Liver (tissue), 3 donors: ENCODE measurements around the gene JAG2.

Source experiments
- GABPA ChIP-seq, 2 donors: IDR thresholded peaks in 1 of 2; conservative IDR thresholded peaks in 1 of 2; 2 replicates each; pipeline ENCODE4 v1.6.1; 2016; ENCODE audit warnings: antibody characterized with exemption in 2 of 2, mild to moderate bottlenecking in 1 of 2, moderate library complexity in 1 of 2
- HNF4A ChIP-seq, 2 donors: conservative IDR thresholded peaks; 2 replicates each; pipeline ENCODE4 v1.6.1; 2016; ENCODE audit warnings: antibody characterized with exemption in 2 of 2, mild to moderate bottlenecking in 2 of 2
- JUND ChIP-seq, 2 donors: IDR thresholded peaks; 2 replicates each; pipeline ENCODE4 v1.6.1; 2016; ENCODE audit warnings: antibody characterized with exemption in 2 of 2
- TAF1 ChIP-seq: conservative IDR thresholded peaks from 2 replicates; pipeline ENCODE4 v1.6.1; 2016; ENCODE audit warnings: antibody characterized with exemption, mild to moderate bottlenecking
- TF ChIP-seq, protein P1 (sequence below): fragments of 150-350 bp; IDR thresholded peaks from 2 replicates; pipeline ENCODE4 v1.5.1; 2017; ENCODE audit warnings: improper control_type of control experiment, low read depth, low read length; ENCODE audit not compliant: missing input control
- TF ChIP-seq, protein P2 (sequence below): IDR thresholded peaks from 2 replicates; pipeline ENCODE4 v1.6.1; 2016; ENCODE audit warnings: antibody characterized with exemption
- TF ChIP-seq, protein P3 (sequence below): IDR thresholded peaks from 2 replicates; pipeline ENCODE4 v1.6.1; 2016; ENCODE audit warnings: antibody characterized with exemption, mild to moderate bottlenecking
- donor health status: healthy.
- donor health status: healthy.

DNA sequence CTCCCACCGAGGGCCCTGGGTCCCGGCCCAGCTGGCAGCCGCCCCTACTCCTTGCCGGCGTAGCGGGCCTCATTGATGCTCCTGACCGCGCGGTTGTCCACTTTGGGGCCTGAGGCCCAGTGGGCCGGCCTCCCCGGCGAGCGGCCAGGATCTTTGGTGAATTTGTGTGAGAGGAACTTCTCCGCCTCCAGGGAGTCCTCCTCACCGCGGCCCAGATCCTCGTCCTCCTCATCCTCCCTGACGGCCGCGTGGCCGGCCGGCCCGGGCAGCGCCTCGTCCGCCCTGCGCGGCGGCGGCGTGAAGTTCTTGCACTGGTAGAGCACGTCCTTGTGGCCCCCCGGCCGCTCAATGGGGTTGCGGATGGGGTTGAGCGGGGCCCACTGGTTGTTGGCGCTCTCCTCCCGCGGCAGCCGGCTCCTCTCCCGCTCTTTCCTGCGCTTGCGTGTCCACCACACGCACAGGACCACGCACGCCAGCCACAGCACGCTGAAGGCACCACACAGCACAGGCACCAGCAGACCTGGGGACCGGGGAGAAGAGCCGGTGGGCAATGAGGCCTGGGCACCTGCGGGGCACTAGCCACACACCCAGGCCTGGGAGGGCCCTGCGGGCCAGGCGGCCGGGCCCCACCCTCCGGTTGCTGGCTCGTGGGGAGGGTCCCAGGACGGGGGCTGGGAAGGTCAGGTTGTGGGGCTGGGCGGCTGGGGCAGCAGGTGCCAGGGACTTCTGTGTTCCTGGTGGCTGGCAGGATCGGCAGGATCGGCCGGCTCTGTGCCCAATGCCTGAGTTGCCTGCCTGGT is 25.7 kb downstream of the JAG2 start:
- TF ChIP-seq, protein P1, sequence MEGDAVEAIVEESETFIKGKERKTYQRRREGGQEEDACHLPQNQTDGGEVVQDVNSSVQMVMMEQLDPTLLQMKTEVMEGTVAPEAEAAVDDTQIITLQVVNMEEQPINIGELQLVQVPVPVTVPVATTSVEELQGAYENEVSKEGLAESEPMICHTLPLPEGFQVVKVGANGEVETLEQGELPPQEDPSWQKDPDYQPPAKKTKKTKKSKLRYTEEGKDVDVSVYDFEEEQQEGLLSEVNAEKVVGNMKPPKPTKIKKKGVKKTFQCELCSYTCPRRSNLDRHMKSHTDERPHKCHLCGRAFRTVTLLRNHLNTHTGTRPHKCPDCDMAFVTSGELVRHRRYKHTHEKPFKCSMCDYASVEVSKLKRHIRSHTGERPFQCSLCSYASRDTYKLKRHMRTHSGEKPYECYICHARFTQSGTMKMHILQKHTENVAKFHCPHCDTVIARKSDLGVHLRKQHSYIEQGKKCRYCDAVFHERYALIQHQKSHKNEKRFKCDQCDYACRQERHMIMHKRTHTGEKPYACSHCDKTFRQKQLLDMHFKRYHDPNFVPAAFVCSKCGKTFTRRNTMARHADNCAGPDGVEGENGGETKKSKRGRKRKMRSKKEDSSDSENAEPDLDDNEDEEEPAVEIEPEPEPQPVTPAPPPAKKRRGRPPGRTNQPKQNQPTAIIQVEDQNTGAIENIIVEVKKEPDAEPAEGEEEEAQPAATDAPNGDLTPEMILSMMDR, result no peak
- no peak for TF ChIP-seq GABPA (IDR thresholded peaks at IDR 0.05 in 1 of 2, conservative IDR thresholded peaks at IDR 0.05 in 1 of 2)
- TF ChIP-seq, protein P2, sequence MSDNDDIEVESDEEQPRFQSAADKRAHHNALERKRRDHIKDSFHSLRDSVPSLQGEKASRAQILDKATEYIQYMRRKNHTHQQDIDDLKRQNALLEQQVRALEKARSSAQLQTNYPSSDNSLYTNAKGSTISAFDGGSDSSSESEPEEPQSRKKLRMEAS, result no peak
- TF ChIP-seq HNF4A (conservative IDR thresholded peaks at IDR 0.05), result no peak
- TF ChIP-seq, protein P3, sequence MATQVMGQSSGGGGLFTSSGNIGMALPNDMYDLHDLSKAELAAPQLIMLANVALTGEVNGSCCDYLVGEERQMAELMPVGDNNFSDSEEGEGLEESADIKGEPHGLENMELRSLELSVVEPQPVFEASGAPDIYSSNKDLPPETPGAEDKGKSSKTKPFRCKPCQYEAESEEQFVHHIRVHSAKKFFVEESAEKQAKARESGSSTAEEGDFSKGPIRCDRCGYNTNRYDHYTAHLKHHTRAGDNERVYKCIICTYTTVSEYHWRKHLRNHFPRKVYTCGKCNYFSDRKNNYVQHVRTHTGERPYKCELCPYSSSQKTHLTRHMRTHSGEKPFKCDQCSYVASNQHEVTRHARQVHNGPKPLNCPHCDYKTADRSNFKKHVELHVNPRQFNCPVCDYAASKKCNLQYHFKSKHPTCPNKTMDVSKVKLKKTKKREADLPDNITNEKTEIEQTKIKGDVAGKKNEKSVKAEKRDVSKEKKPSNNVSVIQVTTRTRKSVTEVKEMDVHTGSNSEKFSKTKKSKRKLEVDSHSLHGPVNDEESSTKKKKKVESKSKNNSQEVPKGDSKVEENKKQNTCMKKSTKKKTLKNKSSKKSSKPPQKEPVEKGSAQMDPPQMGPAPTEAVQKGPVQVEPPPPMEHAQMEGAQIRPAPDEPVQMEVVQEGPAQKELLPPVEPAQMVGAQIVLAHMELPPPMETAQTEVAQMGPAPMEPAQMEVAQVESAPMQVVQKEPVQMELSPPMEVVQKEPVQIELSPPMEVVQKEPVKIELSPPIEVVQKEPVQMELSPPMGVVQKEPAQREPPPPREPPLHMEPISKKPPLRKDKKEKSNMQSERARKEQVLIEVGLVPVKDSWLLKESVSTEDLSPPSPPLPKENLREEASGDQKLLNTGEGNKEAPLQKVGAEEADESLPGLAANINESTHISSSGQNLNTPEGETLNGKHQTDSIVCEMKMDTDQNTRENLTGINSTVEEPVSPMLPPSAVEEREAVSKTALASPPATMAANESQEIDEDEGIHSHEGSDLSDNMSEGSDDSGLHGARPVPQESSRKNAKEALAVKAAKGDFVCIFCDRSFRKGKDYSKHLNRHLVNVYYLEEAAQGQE, result no peak
- TF ChIP-seq TAF1, result no peak
- TF ChIP-seq JUND (IDR thresholded peaks at IDR 0.05), result no peak
